K562 (cell line): Measurements from ENCODE around the gene PXN. TPM values are rescaled to one million over a fixed set of nuclear protein-coding genes. Genes with fewer than 3 reads are reported as not detected.

ENCODE experiments used
- ATAC-seq: fragments of 200-7000 bp; cut with Tn5 transposase; 3 replicates; pipeline ENCODE4 v1.9.1; 2020; ENCODE audit warnings: moderate library complexity
- BruUV-seq: library from RNA; stranded (reverse); fragments of 400-500 nt; replicated peaks from 2 replicates; lab custom pipeline; 2021; lab: Mats Ljungman, UMichigan
- CTCF ChIA-PET: fragments of 300-600 bp; formaldehyde crosslinking; extraction: SDS; loops from one replicate; lab custom pipeline; 2021; ENCODE audit warnings: low intra/inter-chr PET ratio; lab: Yijun Ruan, JAX
- POLR2A ChIA-PET: fragments of 300-600, 350-650 bp; sonication (Branson Sonifier 250); formaldehyde crosslinking; extraction: SDS; loops from one replicate; lab custom pipeline; 2021; ENCODE audit warnings: antibody characterized with exemption, inconsistent platforms; lab: Yijun Ruan, JAX
- DNase-seq, 4 experiments: peaks; one replicate each; pipeline versions ENCODE4 v3.0.0 to v3.0.0-alpha.2; 2011 to 2018; ENCODE audit warnings: low spot score in 3 of 4, mixed read lengths in 3 of 4; ENCODE audit errors: extremely low read depth in 1 of 4
- FAIRE-seq: peaks from 2 replicates; lab custom pipeline; 2011; peaks lifted over from hg19 to GRCh38; lab: Jason Lieb, UNC
- H2AFZ ChIP-seq: 2 replicates; pipeline ENCODE4 v1.6.0; 2011; ENCODE audit warnings: low read depth, low read length, control low read depth, inconsistent platforms
- H3K27ac ChIP-seq: fragments of 200-600 bp; 3 replicates; pipeline ENCODE4 v1.8.0; 2011; ENCODE audit warnings: low read depth, mild to moderate bottlenecking, control low read depth, inconsistent platforms, low read length, moderate library complexity, mixed read lengths; ENCODE audit errors: extremely low read depth
- H3K27me3 ChIP-seq, 2 experiments: fragments of 300-600 bp in 1 of 2; 2 replicates in 1 of 2; 3 replicates in 1 of 2; pipeline versions ENCODE4 v1.6.0 to v1.8.0; 2011; ENCODE audit warnings: inconsistent platforms in 2 of 2, low read length in 2 of 2, mild to moderate bottlenecking in 1 of 2, mixed read lengths in 1 of 2, moderate library complexity in 1 of 2; ENCODE audit not compliant: control insufficient read depth in 2 of 2, insufficient read depth in 2 of 2
- H3K36me3 ChIP-seq: fragments of 300-600 bp; 3 replicates; pipeline ENCODE4 v1.8.0; 2011; ENCODE audit warnings: mild to moderate bottlenecking, low read length, inconsistent platforms; ENCODE audit not compliant: control insufficient read depth, insufficient read depth
- H3K4me1 ChIP-seq, 2 experiments: fragments of 200-600 bp in 1 of 2; replicated peaks in 1 of 2; 2 replicates in 1 of 2; 3 replicates in 1 of 2; pipeline versions ENCODE4 v1.5.1 to v1.8.0; 2011; ENCODE audit warnings: inconsistent platforms in 2 of 2, low read length in 2 of 2, mild to moderate bottlenecking in 1 of 2, mixed read lengths in 1 of 2, moderate library complexity in 1 of 2; ENCODE audit not compliant: control insufficient read depth in 2 of 2, insufficient read depth in 2 of 2
- H3K4me2 ChIP-seq: 2 replicates; pipeline ENCODE4 v1.6.1; 2011; ENCODE audit warnings: low read length, control low read depth, inconsistent platforms, mixed read lengths; ENCODE audit not compliant: insufficient read depth
- H3K4me3 ChIP-seq: fragments of 200-600 bp; sonication (generic), shearing (Covaris generic); 2 replicates; pipeline ENCODE4 v1.5.1; 2016; ENCODE audit warnings: control low read depth, inconsistent platforms
- H3K79me2 ChIP-seq: fragments of 200-600 bp; 3 replicates; pipeline ENCODE4 v1.8.0; 2011; ENCODE audit warnings: low read length, inconsistent platforms; ENCODE audit not compliant: control insufficient read depth, insufficient read depth
- H3K9ac ChIP-seq, 2 experiments: 2 replicates each; pipeline versions ENCODE4 v1.6.0 to v1.6.1; 2011; ENCODE audit warnings: low read depth in 2 of 2, low read length in 2 of 2, control low read depth in 1 of 2, inconsistent platforms in 1 of 2, mild to moderate bottlenecking in 1 of 2, mixed read lengths in 1 of 2; ENCODE audit not compliant: insufficient read depth in 1 of 2
- H3K9me1 ChIP-seq: one replicate; pipeline ENCODE4 v1.6.0; 2011; ENCODE audit warnings: inconsistent platforms, mild to moderate bottlenecking, low read length, moderate library complexity; ENCODE audit not compliant: control insufficient read depth, insufficient read depth
- H3K9me3 ChIP-seq: replicated peaks from 2 replicates; pipeline ENCODE4 v1.5.1; 2011; ENCODE audit warnings: low read depth, low read length, inconsistent platforms; ENCODE audit not compliant: control insufficient read depth, insufficient read depth
- H4K20me1 ChIP-seq: replicated peaks from 2 replicates; pipeline ENCODE4 v1.6.1; 2011; ENCODE audit warnings: low read length, inconsistent platforms, mixed read lengths; ENCODE audit not compliant: control insufficient read depth, insufficient read depth
- CC2D1A ChIP-seq: fragments of 450-650 bp; IDR thresholded peaks from 2 replicates; pipeline ENCODE4 v1.6.1; 2017; ENCODE audit warnings: mild to moderate bottlenecking
- CEBPB ChIP-seq: fragments of 450-650 bp; IDR thresholded peaks from 2 replicates; pipeline ENCODE4 v1.6.1; 2016; ENCODE audit warnings: missing genetic modification characterization, missing compliant biosample characterization
- EHMT2 ChIP-seq: fragments of 450-650 bp; IDR thresholded peaks from 2 replicates; pipeline ENCODE4 v1.6.1; 2018; ENCODE audit warnings: antibody characterized with exemption
- KHSRP ChIP-seq: fragments of 450-650 bp; IDR thresholded peaks from 2 replicates; pipeline ENCODE4 v1.6.1; 2017
- MECOM ChIP-seq: fragments of 250-450 bp; sonication (Bioruptor Pico); IDR thresholded peaks from 2 replicates; pipeline ENCODE4 v1.8.0; 2022; ENCODE audit warnings: inconsistent platforms
- ZKSCAN1 ChIP-seq: fragments of 150-350 bp; IDR thresholded peaks from 2 replicates; pipeline ENCODE4 v1.6.1; 2016; ENCODE audit warnings: low read depth, low read length
- ZNF12 ChIP-seq: sonication (generic); formaldehyde crosslinking; IDR thresholded peaks from 2 replicates; pipeline ENCODE4 v1.4.0; 2020; ENCODE audit warnings: mild to moderate bottlenecking, missing genetic modification reagents
- ZNF584 ChIP-seq: fragments of 200-800 bp; sonication (Bioruptor generic); IDR thresholded peaks from 2 replicates; pipeline ENCODE4 v1.6.1; 2016; ENCODE audit warnings: low read depth, mild to moderate bottlenecking, missing genetic modification characterization, missing compliant biosample characterization
- ZNF717 ChIP-seq: fragments of 250-450 bp; sonication (Bioruptor Pico); IDR thresholded peaks from 2 replicates; pipeline ENCODE4 v1.5.0; 2021
- WGBS: fragments of 100-300 bp; shearing (Covaris generic); methylation state at CpG from one replicate; pipeline ENCODE4 v1.1.6; 2016; ENCODE audit warnings: low coverage, mixed read lengths; ENCODE audit not compliant: insufficient coverage; ENCODE audit errors: missing lambda C conversion rate; 5-methylcytosine and 5-hydroxymethylcytosine counted together
- in situ Hi-C: fragments of 300-500 bp; cut with MboI; formaldehyde crosslinking; loops from 4 replicates; pipeline ENCODE4 v1.15.0; 2018; ENCODE audit warnings: inconsistent platforms, mixed read lengths
- intact Hi-C: fragments of 100-400 bp; cut with micrococcal nuclease; formaldehyde crosslinking; loops from 2 replicates; pipeline ENCODE4 v1.14.2; 2022
- polyA plus RNA-seq, 8 experiments: library from polyadenylated mRNA; depleted of rRNA in 4 of 8; stranded (reverse) in 5 of 8; unstranded in 3 of 8; fragments of >200 nt; fragmentation: Nextera tagmentation in 2 of 8; fragmentation: Illumina TruSeq in 1 of 8; extraction: Ambion mirVana in 2 of 8; extraction: Trizol in 1 of 8; gene quantifications; 2 replicates each; pipeline versions ENCODE4 v1.2.1 to v1.2.3, GENCODE V29; 2011 to 2014; ENCODE audit warnings: inconsistent platforms in 1 of 8, missing spikeins in 1 of 8
- total RNA-seq, 7 experiments: library from RNA; depleted of rRNA in 6 of 7; stranded (reverse); fragments of >200 nt in 6 of 7; fragmentation: Illumina TruSeq in 2 of 7; extraction: Trizol in 2 of 7; gene quantifications; 2 replicates each; pipeline versions ENCODE4 v1.2.1 to v1.2.3, GENCODE V29; 2011 to 2021; ENCODE audit warnings: low replicate concordance in 1 of 7
- TF ChIP-seq, protein P1 (sequence below): fragments of 250-450 bp; sonication (Bioruptor Pico); IDR thresholded peaks from 2 replicates; pipeline ENCODE4 v1.5.0; 2021
- TF ChIP-seq, protein P2 (sequence below): IDR thresholded peaks from 2 replicates; pipeline ENCODE4 v1.6.1; 2011; ENCODE audit warnings: borderline replicate concordance, low read depth, mild to moderate bottlenecking, moderate library complexity, low read length; ENCODE audit not compliant: insufficient read depth, poor library complexity, severe bottlenecking
- TF ChIP-seq, protein P3 (sequence below), 2 experiments: IDR thresholded peaks in 1 of 2; conservative IDR thresholded peaks in 1 of 2; 2 replicates each; pipeline ENCODE4 v1.6.1; 2016; ENCODE audit warnings: low read depth in 2 of 2, mild to moderate bottlenecking in 1 of 2, missing compliant biosample characterization in 1 of 2, missing genetic modification characterization in 1 of 2, moderate library complexity in 1 of 2
- TF ChIP-seq, protein P4 (sequence below): fragments of 450-650 bp; IDR thresholded peaks from 2 replicates; pipeline ENCODE4 v1.6.1; 2016
- TF ChIP-seq, protein P5 (sequence below): fragments of 250-450 bp; sonication (Bioruptor Pico); IDR thresholded peaks from 2 replicates; pipeline ENCODE4 v1.5.0; 2021

The PXN gene
- total and polyA plus RNA-seq, 9 of the 15 experiments (the other 6 are each of a cell fraction or from before 2014, with no cell fraction given), result 4.0 to 74.1 (median 18.6) TPM

DNA sequence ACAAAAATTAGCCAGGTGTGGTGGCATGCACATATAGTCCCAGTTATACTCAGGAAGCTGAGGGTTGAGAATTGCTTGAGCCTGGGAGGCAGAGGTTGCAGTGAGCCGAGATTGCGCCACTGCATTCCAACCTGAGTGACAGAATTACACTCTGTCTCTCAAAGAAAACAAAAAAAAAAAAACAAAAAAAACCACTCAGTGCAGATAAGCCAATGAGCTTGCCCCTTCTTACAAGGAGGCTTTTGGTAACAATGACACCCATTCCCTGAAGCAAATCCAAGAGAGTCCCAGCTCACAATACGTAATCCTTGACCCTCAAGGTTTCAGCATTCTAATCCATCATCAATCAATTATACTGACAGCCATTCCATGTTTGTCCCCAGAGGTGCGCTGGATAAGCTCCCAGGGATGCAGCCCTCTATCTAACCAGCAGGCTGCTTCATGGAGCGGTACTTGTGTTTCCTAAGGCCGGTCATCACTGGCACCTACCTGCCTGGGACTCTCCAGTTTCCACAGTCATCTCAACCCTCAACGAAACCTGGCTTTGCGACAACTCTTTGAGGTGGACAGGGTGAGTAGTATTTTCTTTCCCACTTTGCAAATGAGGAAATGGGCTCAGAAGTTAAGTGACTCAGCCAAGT is 83.4 kb downstream of the PXN start:
- Histone ChIP-seq H3K36me3 (peaks cover 92% of the 10 kb centered on the region), H3K4me1 (no peaks in the 10 kb centered on the region), H2AFZ (no peak overlapping the region), H3K27ac (no peak overlapping the region), H3K9ac (no peak overlapping the region), H4K20me1 (peaks cover 17% of the 10 kb centered on the region; the same call in 1 of the 2 replicates), H3K9me3 (no peaks in the 10 kb centered on the region), H3K9me1 (no peaks in the 10 kb centered on the region), H3K27me3 (no peaks in the 10 kb centered on the region), H3K79me2 (peaks cover 31% of the 10 kb centered on the region), H3K4me2 (no peak overlapping the region), H3K4me3 (no peak overlapping the region)
- ChIA-PET POLR2A (interaction anchor here (0.5 to 2.2 kb wide), 5 partner anchors 8 to 48 kb away, joined by 3 to 12 read pairs (median 5); partner anchors contain the start of gene RPLP0), CTCF (no interaction called here)
- FAIRE-seq (no peak), ATAC-seq (0 out of 3 replicates have a peak, but pooled peaks have one; percentile 20), DNase-seq (no peak)
- intact Hi-C loops (no loop called here), in situ Hi-C loops (no loop called here)
- BruUV-seq, result no TSS peak
- WGBS, result 92% methylated on average over 8 of the region's 8 CpGs
- TF ChIP-seq, protein P1, sequence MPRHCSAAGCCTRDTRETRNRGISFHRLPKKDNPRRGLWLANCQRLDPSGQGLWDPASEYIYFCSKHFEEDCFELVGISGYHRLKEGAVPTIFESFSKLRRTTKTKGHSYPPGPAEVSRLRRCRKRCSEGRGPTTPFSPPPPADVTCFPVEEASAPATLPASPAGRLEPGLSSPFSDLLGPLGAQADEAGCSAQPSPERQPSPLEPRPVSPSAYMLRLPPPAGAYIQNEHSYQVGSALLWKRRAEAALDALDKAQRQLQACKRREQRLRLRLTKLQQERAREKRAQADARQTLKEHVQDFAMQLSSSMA, result no peak
- TF ChIP-seq KHSRP (no peak), EHMT2 (no peak), ZNF12 (CRISPR knock-in tag) (no peak), ZKSCAN1 (no peak), MECOM (no peak), CC2D1A (no peak), ZNF584 (no peak), ZNF717 (CRISPR knock-in tag) (no peak), CEBPB (tag) (peak; percentile 36; the same call in 1 of the 2 replicates)
- TF ChIP-seq, protein P2, sequence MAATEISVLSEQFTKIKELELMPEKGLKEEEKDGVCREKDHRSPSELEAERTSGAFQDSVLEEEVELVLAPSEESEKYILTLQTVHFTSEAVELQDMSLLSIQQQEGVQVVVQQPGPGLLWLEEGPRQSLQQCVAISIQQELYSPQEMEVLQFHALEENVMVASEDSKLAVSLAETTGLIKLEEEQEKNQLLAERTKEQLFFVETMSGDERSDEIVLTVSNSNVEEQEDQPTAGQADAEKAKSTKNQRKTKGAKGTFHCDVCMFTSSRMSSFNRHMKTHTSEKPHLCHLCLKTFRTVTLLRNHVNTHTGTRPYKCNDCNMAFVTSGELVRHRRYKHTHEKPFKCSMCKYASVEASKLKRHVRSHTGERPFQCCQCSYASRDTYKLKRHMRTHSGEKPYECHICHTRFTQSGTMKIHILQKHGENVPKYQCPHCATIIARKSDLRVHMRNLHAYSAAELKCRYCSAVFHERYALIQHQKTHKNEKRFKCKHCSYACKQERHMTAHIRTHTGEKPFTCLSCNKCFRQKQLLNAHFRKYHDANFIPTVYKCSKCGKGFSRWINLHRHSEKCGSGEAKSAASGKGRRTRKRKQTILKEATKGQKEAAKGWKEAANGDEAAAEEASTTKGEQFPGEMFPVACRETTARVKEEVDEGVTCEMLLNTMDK, result no peak
- TF ChIP-seq, protein P3, sequence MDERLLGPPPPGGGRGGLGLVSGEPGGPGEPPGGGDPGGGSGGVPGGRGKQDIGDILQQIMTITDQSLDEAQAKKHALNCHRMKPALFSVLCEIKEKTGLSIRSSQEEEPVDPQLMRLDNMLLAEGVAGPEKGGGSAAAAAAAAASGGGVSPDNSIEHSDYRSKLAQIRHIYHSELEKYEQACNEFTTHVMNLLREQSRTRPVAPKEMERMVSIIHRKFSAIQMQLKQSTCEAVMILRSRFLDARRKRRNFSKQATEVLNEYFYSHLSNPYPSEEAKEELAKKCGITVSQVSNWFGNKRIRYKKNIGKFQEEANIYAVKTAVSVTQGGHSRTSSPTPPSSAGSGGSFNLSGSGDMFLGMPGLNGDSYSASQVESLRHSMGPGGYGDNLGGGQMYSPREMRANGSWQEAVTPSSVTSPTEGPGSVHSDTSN (CRISPR knock-in tag; IDR thresholded peaks at IDR 0.05; ENCODE audit: low read depth), result no peak
- TF ChIP-seq, protein P3 (tag; conservative IDR thresholded peaks at IDR 0.05; ENCODE audit: low read depth), result 0 out of 2 replicates have a peak, but pooled peaks have one; percentile 17
- TF ChIP-seq, protein P4, sequence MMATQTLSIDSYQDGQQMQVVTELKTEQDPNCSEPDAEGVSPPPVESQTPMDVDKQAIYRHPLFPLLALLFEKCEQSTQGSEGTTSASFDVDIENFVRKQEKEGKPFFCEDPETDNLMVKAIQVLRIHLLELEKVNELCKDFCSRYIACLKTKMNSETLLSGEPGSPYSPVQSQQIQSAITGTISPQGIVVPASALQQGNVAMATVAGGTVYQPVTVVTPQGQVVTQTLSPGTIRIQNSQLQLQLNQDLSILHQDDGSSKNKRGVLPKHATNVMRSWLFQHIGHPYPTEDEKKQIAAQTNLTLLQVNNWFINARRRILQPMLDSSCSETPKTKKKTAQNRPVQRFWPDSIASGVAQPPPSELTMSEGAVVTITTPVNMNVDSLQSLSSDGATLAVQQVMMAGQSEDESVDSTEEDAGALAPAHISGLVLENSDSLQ, result peak; percentile 47; the same call in 1 of the 2 replicates
- TF ChIP-seq, protein P5, sequence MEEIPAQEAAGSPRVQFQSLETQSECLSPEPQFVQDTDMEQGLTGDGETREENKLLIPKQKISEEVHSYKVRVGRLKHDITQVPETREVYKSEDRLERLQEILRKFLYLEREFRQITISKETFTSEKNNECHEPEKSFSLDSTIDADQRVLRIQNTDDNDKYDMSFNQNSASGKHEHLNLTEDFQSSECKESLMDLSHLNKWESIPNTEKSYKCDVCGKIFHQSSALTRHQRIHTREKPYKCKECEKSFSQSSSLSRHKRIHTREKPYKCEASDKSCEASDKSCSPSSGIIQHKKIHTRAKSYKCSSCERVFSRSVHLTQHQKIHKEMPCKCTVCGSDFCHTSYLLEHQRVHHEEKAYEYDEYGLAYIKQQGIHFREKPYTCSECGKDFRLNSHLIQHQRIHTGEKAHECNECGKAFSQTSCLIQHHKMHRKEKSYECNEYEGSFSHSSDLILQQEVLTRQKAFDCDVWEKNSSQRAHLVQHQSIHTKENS (CRISPR knock-in tag), result no peak
